K562 (cell line): ENCODE measurements around the gene RBM15. TPM values are rescaled to one million over a fixed set of nuclear protein-coding genes. Genes with fewer than 3 reads are reported as not detected.

Experiments used
- ATAC-seq: fragments of 200-7000 bp; cut with Tn5 transposase; 3 replicates; pipeline ENCODE4 v1.9.1; 2020; ENCODE audit warnings: moderate library complexity
- BruUV-seq: library from RNA; stranded (reverse); fragments of 400-500 nt; replicated peaks from 2 replicates; lab custom pipeline; 2021; lab: Mats Ljungman, UMichigan
- CTCF ChIA-PET: fragments of 300-600 bp; formaldehyde crosslinking; extraction: SDS; loops from one replicate; lab custom pipeline; 2021; ENCODE audit warnings: low intra/inter-chr PET ratio; lab: Yijun Ruan, JAX
- POLR2A ChIA-PET: fragments of 300-600, 350-650 bp; sonication (Branson Sonifier 250); formaldehyde crosslinking; extraction: SDS; loops from one replicate; lab custom pipeline; 2021; ENCODE audit warnings: antibody characterized with exemption, inconsistent platforms; lab: Yijun Ruan, JAX
- DNase-seq, 4 experiments: peaks; one replicate each; pipeline versions ENCODE4 v3.0.0 to v3.0.0-alpha.2; 2011 to 2018; ENCODE audit warnings: low spot score in 3 of 4, mixed read lengths in 3 of 4; ENCODE audit errors: extremely low read depth in 1 of 4
- FAIRE-seq: peaks from 2 replicates; lab custom pipeline; 2011; peaks lifted over from hg19 to GRCh38; lab: Jason Lieb, UNC
- H2AFZ ChIP-seq: 2 replicates; pipeline ENCODE4 v1.6.0; 2011; ENCODE audit warnings: low read depth, low read length, control low read depth, inconsistent platforms
- H3K27ac ChIP-seq: fragments of 200-600 bp; 3 replicates; pipeline ENCODE4 v1.8.0; 2011; ENCODE audit warnings: low read depth, mild to moderate bottlenecking, control low read depth, inconsistent platforms, low read length, moderate library complexity, mixed read lengths; ENCODE audit errors: extremely low read depth
- H3K27me3 ChIP-seq, 2 experiments: fragments of 300-600 bp in 1 of 2; 2 replicates in 1 of 2; 3 replicates in 1 of 2; pipeline versions ENCODE4 v1.6.0 to v1.8.0; 2011; ENCODE audit warnings: inconsistent platforms in 2 of 2, low read length in 2 of 2, mild to moderate bottlenecking in 1 of 2, mixed read lengths in 1 of 2, moderate library complexity in 1 of 2; ENCODE audit not compliant: control insufficient read depth in 2 of 2, insufficient read depth in 2 of 2
- H3K36me3 ChIP-seq: fragments of 300-600 bp; 3 replicates; pipeline ENCODE4 v1.8.0; 2011; ENCODE audit warnings: mild to moderate bottlenecking, low read length, inconsistent platforms; ENCODE audit not compliant: control insufficient read depth, insufficient read depth
- H3K4me1 ChIP-seq, 2 experiments: fragments of 200-600 bp in 1 of 2; replicated peaks in 1 of 2; 2 replicates in 1 of 2; 3 replicates in 1 of 2; pipeline versions ENCODE4 v1.5.1 to v1.8.0; 2011; ENCODE audit warnings: inconsistent platforms in 2 of 2, low read length in 2 of 2, mild to moderate bottlenecking in 1 of 2, mixed read lengths in 1 of 2, moderate library complexity in 1 of 2; ENCODE audit not compliant: control insufficient read depth in 2 of 2, insufficient read depth in 2 of 2
- H3K4me2 ChIP-seq: 2 replicates; pipeline ENCODE4 v1.6.1; 2011; ENCODE audit warnings: low read length, control low read depth, inconsistent platforms, mixed read lengths; ENCODE audit not compliant: insufficient read depth
- H3K4me3 ChIP-seq: fragments of 200-600 bp; sonication (generic), shearing (Covaris generic); 2 replicates; pipeline ENCODE4 v1.5.1; 2016; ENCODE audit warnings: control low read depth, inconsistent platforms
- H3K79me2 ChIP-seq: fragments of 200-600 bp; 3 replicates; pipeline ENCODE4 v1.8.0; 2011; ENCODE audit warnings: low read length, inconsistent platforms; ENCODE audit not compliant: control insufficient read depth, insufficient read depth
- H3K9ac ChIP-seq, 2 experiments: 2 replicates each; pipeline versions ENCODE4 v1.6.0 to v1.6.1; 2011; ENCODE audit warnings: low read depth in 2 of 2, low read length in 2 of 2, control low read depth in 1 of 2, inconsistent platforms in 1 of 2, mild to moderate bottlenecking in 1 of 2, mixed read lengths in 1 of 2; ENCODE audit not compliant: insufficient read depth in 1 of 2
- H3K9me1 ChIP-seq: one replicate; pipeline ENCODE4 v1.6.0; 2011; ENCODE audit warnings: inconsistent platforms, mild to moderate bottlenecking, low read length, moderate library complexity; ENCODE audit not compliant: control insufficient read depth, insufficient read depth
- H3K9me3 ChIP-seq: replicated peaks from 2 replicates; pipeline ENCODE4 v1.5.1; 2011; ENCODE audit warnings: low read depth, low read length, inconsistent platforms; ENCODE audit not compliant: control insufficient read depth, insufficient read depth
- H4K20me1 ChIP-seq: replicated peaks from 2 replicates; pipeline ENCODE4 v1.6.1; 2011; ENCODE audit warnings: low read length, inconsistent platforms, mixed read lengths; ENCODE audit not compliant: control insufficient read depth, insufficient read depth
- CEBPG ChIP-seq, 3 experiments: fragments of 200-800 bp in 1 of 3; sonication (Bioruptor generic) in 1 of 3; sonication (generic) in 1 of 3; formaldehyde crosslinking in 1 of 3; IDR thresholded peaks in 2 of 3; conservative IDR thresholded peaks in 1 of 3; 2 replicates each; pipeline versions ENCODE4 v1.6.1 to v1.8.0; 2016 to 2022; ENCODE audit warnings: missing compliant biosample characterization in 2 of 3, missing genetic modification characterization in 2 of 3, mild to moderate bottlenecking in 1 of 3, missing genetic modification reagents in 1 of 3
- MEIS2 ChIP-seq: fragments of 450-650 bp; IDR thresholded peaks from 2 replicates; pipeline ENCODE4 v1.6.1; 2014; ENCODE audit warnings: mild to moderate bottlenecking; ENCODE audit not compliant: partially characterized antibody
- SRSF9 ChIP-seq: fragments of 200-400 bp; formaldehyde crosslinking; IDR thresholded peaks from 2 replicates; pipeline ENCODE4 v1.6.1; 2017; ENCODE audit warnings: low read depth, low read length, borderline replicate concordance
- ZNF146 ChIP-seq: IDR thresholded peaks from one replicate; pipeline ENCODE4 v1.6.1; 2018; ENCODE audit warnings: missing compliant biosample characterization; ENCODE audit not compliant: unreplicated experiment
- ZNF23 ChIP-seq: fragments of 250-450 bp; sonication (Bioruptor Pico); IDR thresholded peaks from 2 replicates; pipeline ENCODE4 v1.4.0; 2020; ENCODE audit warnings: mild to moderate bottlenecking
- WGBS: fragments of 100-300 bp; shearing (Covaris generic); methylation state at CpG from one replicate; pipeline ENCODE4 v1.1.6; 2016; ENCODE audit warnings: low coverage, mixed read lengths; ENCODE audit not compliant: insufficient coverage; ENCODE audit errors: missing lambda C conversion rate; 5-methylcytosine and 5-hydroxymethylcytosine counted together
- in situ Hi-C: fragments of 300-500 bp; cut with MboI; formaldehyde crosslinking; loops from 4 replicates; pipeline ENCODE4 v1.15.0; 2018; ENCODE audit warnings: inconsistent platforms, mixed read lengths
- intact Hi-C: fragments of 100-400 bp; cut with micrococcal nuclease; formaldehyde crosslinking; loops from 2 replicates; pipeline ENCODE4 v1.14.2; 2022
- polyA plus RNA-seq, 8 experiments: library from polyadenylated mRNA; depleted of rRNA in 4 of 8; stranded (reverse) in 5 of 8; unstranded in 3 of 8; fragments of >200 nt; fragmentation: Nextera tagmentation in 2 of 8; fragmentation: Illumina TruSeq in 1 of 8; extraction: Ambion mirVana in 2 of 8; extraction: Trizol in 1 of 8; gene quantifications; 2 replicates each; pipeline versions ENCODE4 v1.2.1 to v1.2.3, GENCODE V29; 2011 to 2014; ENCODE audit warnings: inconsistent platforms in 1 of 8, missing spikeins in 1 of 8
- total RNA-seq, 7 experiments: library from RNA; depleted of rRNA in 6 of 7; stranded (reverse); fragments of >200 nt in 6 of 7; fragmentation: Illumina TruSeq in 2 of 7; extraction: Trizol in 2 of 7; gene quantifications; 2 replicates each; pipeline versions ENCODE4 v1.2.1 to v1.2.3, GENCODE V29; 2011 to 2021; ENCODE audit warnings: low replicate concordance in 1 of 7

The RBM15 gene
- total and polyA plus RNA-seq, 9 of the 15 experiments (the other 6 are each of a cell fraction or from before 2014, with no cell fraction given) = 2.4 to 63.4 (median 28.2) TPM

DNA sequence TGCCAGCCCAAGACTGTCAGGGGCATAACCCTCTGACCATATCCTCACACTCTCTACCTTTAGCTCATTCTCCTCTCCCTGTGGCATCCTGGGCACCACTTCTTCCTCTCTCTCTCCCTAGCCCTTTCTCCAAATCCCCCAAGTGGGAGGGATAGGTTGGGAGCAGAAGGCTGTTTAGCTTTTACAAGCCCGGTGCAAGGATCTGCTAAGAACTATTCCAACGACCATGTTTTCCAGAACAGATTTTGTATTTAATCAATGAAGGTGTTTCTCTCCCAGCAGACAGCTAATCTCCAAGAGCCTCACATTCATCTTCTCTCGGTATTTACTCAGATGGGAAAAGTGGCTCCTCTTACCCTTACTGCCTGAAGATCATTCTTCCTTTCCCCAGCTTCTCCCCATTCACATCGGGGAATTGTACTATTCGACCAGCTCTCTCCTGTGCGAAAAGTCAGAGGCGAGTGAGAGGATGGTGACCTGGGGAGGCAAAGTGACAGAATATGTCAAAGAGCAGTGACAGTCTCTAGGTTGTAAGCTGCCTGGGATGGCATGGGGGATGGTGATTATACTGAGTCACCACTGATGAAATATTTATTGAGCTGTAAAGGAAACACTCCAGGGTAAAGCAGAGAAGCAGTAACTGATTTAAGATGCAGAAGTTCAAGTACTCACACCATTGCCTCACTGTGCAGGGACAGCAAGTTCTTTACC, 47.0 kb upstream of the RBM15 start:
- H3K4me3 ChIP-seq = no peak overlapping the region
- H3K9me3 ChIP-seq = no peaks in the 10 kb centered on the region
- no peak overlapping the region for H2AFZ ChIP-seq
- 1% methylated on average over 7 of the region's 7 CpGs for WGBS
- no peaks in the 10 kb centered on the region for H3K36me3 ChIP-seq
- intact Hi-C loops = no loop called here
- in situ Hi-C loops = no loop called here
- ChIA-PET CTCF (no interaction called here), POLR2A (interaction anchor here (1.1 to 3.6 kb wide), 5 partner anchors 15 to 95 kb away, joined by 4 to 15 read pairs (median 4); no protein-coding TSS in a partner anchor)
- no peak overlapping the region for H3K27ac ChIP-seq
- FAIRE-seq (peak; percentile 11), DNase-seq (no peak), ATAC-seq (peak; percentile 32; the same call in 1 of the 3 replicates)
- H3K4me2 ChIP-seq = no peak overlapping the region
- no peak for TF ChIP-seq CEBPG (CRISPR knock-in tag; IDR thresholded peaks at IDR 0.05)
- peak in 1 of 2 experiments; percentile 37; a peak in 1 of 4 replicates for TF ChIP-seq CEBPG (tag; conservative IDR thresholded peaks at IDR 0.05 in 1 of 2, IDR thresholded peaks at IDR 0.05 in 1 of 2)
- no peak for TF ChIP-seq ZNF146
- TF ChIP-seq MEIS2 = peak; percentile 25
- no peak for TF ChIP-seq ZNF23
- TF ChIP-seq SRSF9 = no peak
- H3K9ac ChIP-seq = no peak overlapping the region
- no peaks in the 10 kb centered on the region for H3K4me1 ChIP-seq
- no peaks in the 10 kb centered on the region for H3K9me1 ChIP-seq
- peaks cover 25 to 27% of the 10 kb centered on the region in 2 experiments for H3K27me3 ChIP-seq
- 0 out of 2 replicates have a peak, but pooled peaks cover under 1% of the 10 kb centered on the region for H4K20me1 ChIP-seq
- BruUV-seq = no TSS peak
- H3K79me2 ChIP-seq = no peaks in the 10 kb centered on the region
